ENCODE results near the gene TMEM255B.

The TMEM255B gene

DNA sequence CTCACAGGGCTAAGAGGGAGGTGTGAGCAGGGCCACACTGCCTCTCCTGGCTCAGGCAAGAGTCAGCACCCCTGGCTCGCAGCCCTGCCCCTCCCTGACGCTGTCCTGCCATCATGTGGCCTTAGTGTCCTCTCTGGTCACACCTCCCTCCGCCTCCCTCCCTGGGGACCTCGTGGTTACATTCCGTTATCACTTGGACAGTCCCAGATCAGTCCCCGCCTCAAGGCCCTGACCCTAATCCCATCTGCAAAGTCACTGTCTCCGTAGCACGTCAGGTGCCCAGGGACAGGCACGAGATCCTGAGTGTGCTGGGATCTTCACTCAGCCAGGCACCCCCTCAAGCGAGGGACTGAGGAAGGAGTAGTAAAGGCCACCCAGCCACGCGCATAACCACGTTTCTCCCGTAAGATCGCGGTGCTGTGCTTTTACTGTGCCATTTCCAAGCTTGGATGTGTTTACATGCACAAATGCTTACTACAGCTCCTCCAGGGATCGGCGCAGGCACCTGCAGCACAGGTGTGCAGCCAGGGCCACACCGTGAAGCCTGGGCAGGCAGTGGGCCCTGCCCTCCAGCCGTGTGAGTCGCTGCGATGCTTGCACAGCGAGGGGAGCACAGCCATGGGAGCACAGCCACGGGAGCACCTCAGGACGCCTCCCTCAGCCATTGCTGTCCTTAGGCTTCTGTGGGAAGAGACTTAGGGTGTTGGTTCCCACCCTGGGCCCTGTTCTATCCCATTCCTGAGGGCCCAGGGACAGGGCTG is 10.7 kb upstream of the TMEM255B start:
- H3K36me3 Mint-ChIP-seq (ENCODE audit: low read depth): no peaks in the 10 kb centered on the region

DNA sequence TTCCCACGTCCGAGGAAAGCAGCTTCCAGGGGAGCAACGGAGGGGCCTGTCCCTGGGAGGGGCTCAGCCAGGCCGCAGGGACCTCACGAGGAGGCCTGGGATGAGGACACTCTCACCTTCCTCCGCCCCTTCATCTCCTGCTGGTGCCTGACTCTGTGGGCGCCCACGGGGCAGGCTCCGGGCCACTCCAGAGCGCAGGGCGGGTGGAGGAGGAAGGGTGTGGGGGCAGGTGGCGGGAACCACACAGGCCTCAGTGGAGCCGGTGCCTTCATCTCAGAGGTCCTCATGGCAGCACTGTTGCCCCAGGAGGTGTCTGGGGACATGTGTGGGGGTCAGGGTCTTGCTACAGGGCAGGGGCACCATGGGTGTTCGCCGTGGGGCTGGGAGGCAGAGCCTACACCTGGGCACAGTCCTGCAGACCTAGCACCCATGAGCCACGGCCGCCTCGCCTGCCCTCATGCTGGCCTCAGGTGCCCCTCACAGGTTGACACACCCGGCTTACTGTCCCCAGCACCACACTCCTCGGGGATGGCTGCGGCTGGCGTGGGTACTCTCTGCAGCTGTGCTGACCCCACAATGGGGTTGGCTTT is 10.1 kb upstream of the TMEM255B start:
- H3K4me3 Mint-ChIP-seq: no peak overlapping the region

More for the DNA sequence above, 10.7 kb upstream of the TMEM255B start:
- Mint-ChIP-seq H3K9me3 (peaks cover 5% of the 10 kb centered on the region), H3K4me1 (peaks cover 4% of the 10 kb centered on the region), H3K27me3 (ENCODE audit: low read depth) (peaks cover 18% of the 10 kb centered on the region), H3K27ac (no peak overlapping the region), H3K4me3 (peak overlapping the region in 1 of 3 experiments; percentile 23)
- TF ChIP-seq, protein P1, sequence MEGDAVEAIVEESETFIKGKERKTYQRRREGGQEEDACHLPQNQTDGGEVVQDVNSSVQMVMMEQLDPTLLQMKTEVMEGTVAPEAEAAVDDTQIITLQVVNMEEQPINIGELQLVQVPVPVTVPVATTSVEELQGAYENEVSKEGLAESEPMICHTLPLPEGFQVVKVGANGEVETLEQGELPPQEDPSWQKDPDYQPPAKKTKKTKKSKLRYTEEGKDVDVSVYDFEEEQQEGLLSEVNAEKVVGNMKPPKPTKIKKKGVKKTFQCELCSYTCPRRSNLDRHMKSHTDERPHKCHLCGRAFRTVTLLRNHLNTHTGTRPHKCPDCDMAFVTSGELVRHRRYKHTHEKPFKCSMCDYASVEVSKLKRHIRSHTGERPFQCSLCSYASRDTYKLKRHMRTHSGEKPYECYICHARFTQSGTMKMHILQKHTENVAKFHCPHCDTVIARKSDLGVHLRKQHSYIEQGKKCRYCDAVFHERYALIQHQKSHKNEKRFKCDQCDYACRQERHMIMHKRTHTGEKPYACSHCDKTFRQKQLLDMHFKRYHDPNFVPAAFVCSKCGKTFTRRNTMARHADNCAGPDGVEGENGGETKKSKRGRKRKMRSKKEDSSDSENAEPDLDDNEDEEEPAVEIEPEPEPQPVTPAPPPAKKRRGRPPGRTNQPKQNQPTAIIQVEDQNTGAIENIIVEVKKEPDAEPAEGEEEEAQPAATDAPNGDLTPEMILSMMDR (IDR thresholded peaks at IDR 0.05; ENCODE audit: unreplicated experiment in 3 of 3): no peak

DNA sequence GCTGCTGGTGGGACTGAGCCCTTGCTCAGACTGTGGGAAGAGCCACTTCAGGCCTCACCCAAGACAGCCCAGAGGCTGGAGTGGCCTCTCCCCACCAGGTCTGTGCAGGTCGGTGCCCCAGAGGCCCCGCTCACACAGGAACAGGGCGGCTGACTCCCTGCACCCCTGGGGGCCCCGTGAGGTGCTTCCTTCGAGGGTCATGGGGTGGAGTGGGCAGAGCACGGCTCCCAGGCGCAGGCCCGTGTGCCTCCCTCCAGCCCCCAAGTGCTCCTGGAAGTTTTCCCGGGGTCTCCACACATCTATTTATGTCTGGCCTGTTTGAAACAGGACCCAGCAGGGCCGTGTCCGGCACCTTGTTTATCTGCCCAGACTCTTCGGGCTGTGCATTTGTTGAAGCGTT is 9.5 kb upstream of the TMEM255B start:
- Mint-ChIP-seq H3K9me3 (peaks cover 5% of the 10 kb centered on the region), H3K36me3 (ENCODE audit: low read depth) (no peaks in the 10 kb centered on the region), H3K4me1 (peaks cover 4% of the 10 kb centered on the region), H3K4me3 (no peak overlapping the region), H3K27me3 (ENCODE audit: low read depth) (peaks cover 21% of the 10 kb centered on the region), H3K27ac (no peak overlapping the region)
- TF ChIP-seq, protein P1 (IDR thresholded peaks at IDR 0.05; ENCODE audit: unreplicated experiment in 3 of 3): no peak

More for the DNA sequence above, 10.1 kb upstream of the TMEM255B start:
- H3K36me3 Mint-ChIP-seq (ENCODE audit: low read depth): no peaks in the 10 kb centered on the region
- no peak overlapping the region for H3K27ac Mint-ChIP-seq
- TF ChIP-seq, protein P1 (IDR thresholded peaks at IDR 0.05; ENCODE audit: unreplicated experiment in 3 of 3): no peak
- H3K4me1 Mint-ChIP-seq: peaks cover 4% of the 10 kb centered on the region
- peaks cover 5% of the 10 kb centered on the region for H3K9me3 Mint-ChIP-seq
- peaks cover 20% of the 10 kb centered on the region for H3K27me3 Mint-ChIP-seq (ENCODE audit: low read depth)

DNA sequence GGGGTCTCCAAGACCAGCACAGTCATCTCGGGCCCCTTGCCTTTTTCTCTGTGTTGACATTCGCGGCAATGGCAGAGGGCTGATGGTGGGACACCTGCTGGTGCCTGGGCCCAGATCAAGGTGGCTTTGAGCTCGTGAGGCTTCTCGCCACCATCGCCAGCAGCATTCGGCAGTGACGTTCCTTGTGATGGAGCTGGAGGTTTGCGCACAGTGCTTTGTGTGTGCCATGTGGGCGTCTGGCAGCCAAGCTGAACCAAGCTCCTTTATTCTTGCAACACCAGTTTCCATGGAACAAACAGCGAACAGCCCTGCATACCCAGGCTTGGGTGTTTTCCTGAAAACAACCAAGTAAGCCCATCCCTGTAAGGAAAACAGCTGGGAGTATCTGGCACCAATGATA is 9.1 kb upstream of the TMEM255B start:
- H3K27me3 Mint-ChIP-seq (ENCODE audit: low read depth): peaks cover 25% of the 10 kb centered on the region
- no peak overlapping the region for H3K27ac Mint-ChIP-seq
- peaks cover 5% of the 10 kb centered on the region for H3K9me3 Mint-ChIP-seq
- TF ChIP-seq, protein P1 (IDR thresholded peaks at IDR 0.05; ENCODE audit: unreplicated experiment in 3 of 3): no peak
- no peak overlapping the region for H3K4me3 Mint-ChIP-seq
- peaks cover under 1% of the 10 kb centered on the region for H3K4me1 Mint-ChIP-seq
- H3K36me3 Mint-ChIP-seq (ENCODE audit: low read depth): no peaks in the 10 kb centered on the region

DNA sequence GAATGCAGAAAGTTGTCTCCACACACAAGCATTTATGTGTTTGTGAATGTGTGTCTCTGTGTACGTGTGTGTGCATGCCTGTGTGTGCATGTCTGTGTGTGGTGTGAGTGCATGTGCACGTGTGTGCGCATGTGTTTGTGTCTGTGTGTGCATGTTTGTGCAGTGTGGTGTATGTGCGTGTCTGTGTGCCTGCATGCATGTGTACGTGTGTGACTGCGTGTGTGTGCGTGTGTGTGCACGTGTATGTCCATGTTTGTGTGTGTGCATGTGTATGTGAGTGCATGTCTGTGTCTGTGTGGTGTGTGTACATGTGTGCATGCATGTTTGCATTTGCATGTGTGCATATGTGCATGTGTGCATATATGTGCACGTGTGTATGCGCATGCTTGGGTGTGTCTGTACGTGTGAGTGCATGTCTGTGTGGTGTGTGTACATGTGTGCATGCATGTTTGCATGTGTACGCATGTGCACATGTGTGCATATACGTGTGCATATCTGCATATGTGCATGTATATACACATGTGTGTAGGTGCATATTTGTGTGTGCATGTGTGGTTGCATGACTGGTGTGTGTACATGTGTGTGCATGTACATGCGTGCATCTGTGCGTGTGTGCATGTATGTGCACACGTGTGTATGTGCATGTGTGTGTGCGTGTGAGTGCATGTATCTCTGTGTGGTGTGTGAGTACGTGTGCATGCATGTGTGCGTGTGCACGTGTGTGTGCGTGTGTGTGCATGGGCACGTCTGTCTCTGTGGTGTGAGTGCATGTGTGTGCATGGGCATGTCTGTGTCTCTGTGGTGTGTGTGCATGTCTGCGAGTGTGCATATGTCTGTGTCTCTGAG is 8.2 kb upstream of the TMEM255B start:
- Mint-ChIP-seq H3K36me3 (ENCODE audit: low read depth) (no peaks in the 10 kb centered on the region), H3K4me3 (peak overlapping the region in 1 of 3 experiments; percentile 10), H3K9me3 (peaks cover 5% of the 10 kb centered on the region), H3K4me1 (no peaks in the 10 kb centered on the region), H3K27ac (no peak overlapping the region), H3K27me3 (ENCODE audit: low read depth) (peaks cover 28% of the 10 kb centered on the region)
- TF ChIP-seq, protein P1 (IDR thresholded peaks at IDR 0.05; ENCODE audit: unreplicated experiment in 3 of 3): no peak

Data from nephron (organoid).